CD4-positive, alpha-beta T cell (primary cell): Measurements from ENCODE around the gene NLRP5. TPM values are rescaled to one million over a fixed set of nuclear protein-coding genes. Genes with fewer than 3 reads are reported as not detected.

Experiments used
- ATAC-seq: fragments of 200-7000 bp; cut with Tn5 transposase; one replicate; pipeline ENCODE4 v1.10.0; 2022; ENCODE audit warnings: mild to moderate bottlenecking; ENCODE audit not compliant: poor library complexity
- CTCF ChIA-PET: fragments of 350-600 bp; sonication (Branson Sonifier 250); formaldehyde crosslinking; loops from one replicate; lab custom pipeline; 2021; ENCODE audit warnings: antibody characterized with exemption, inconsistent platforms; lab: Charles Lee
- POLR2A ChIA-PET: fragments of 350-600 bp; sonication (Branson Sonifier 250); formaldehyde crosslinking; loops from one replicate; lab custom pipeline; 2021; ENCODE audit warnings: antibody characterized with exemption, inconsistent platforms; lab: Charles Lee
- DNase-seq, 14 experiments: peaks; one replicate each; pipeline ENCODE4 v3.0.0-alpha.2; 2013 to 2020; ENCODE audit warnings: mixed read lengths in 2 of 14
- H3K27ac ChIP-seq, 2 donors: one replicate each; pipeline versions ENCODE4 v1.5.1 to v1.7.0; 2013; ENCODE audit warnings: low read length in 2 of 2, low read depth in 1 of 2, mild to moderate bottlenecking in 1 of 2
- H3K27me3 ChIP-seq, 2 experiments: 1 replicate in 1 of 2; 2 replicates in 1 of 2; pipeline versions ENCODE4 v1.6.1 to v1.7.0; 2013; ENCODE audit warnings: low read length in 2 of 2, control low read depth in 1 of 2, mild to moderate bottlenecking in 1 of 2, moderate library complexity in 1 of 2; ENCODE audit not compliant: insufficient read depth in 2 of 2, control insufficient read depth in 1 of 2
- H3K36me3 ChIP-seq: one replicate; pipeline ENCODE4 v1.6.1; 2013; ENCODE audit warnings: low read length, control low read depth; ENCODE audit not compliant: insufficient read depth
- H3K4me1 ChIP-seq: one replicate; pipeline ENCODE4 v1.6.1; 2013; ENCODE audit warnings: low read length, control low read depth; ENCODE audit not compliant: insufficient read depth
- H3K4me3 ChIP-seq: one replicate; pipeline ENCODE4 v1.5.1; 2013; ENCODE audit warnings: mild to moderate bottlenecking, low read length, moderate library complexity
- H3K9me3 ChIP-seq, 2 experiments: 1 replicate in 1 of 2; 2 replicates in 1 of 2; pipeline versions ENCODE4 v1.6.1 to v1.7.0; 2013; ENCODE audit warnings: low read length in 2 of 2, mild to moderate bottlenecking in 2 of 2, control low read depth in 1 of 2, moderate library complexity in 1 of 2; ENCODE audit not compliant: control insufficient read depth in 1 of 2, insufficient read depth in 1 of 2
- H3K27ac Mint-ChIP-seq: one replicate; pipeline ENCODE4 v1.8.0; 2020; ENCODE audit warnings: mixed read lengths
- H3K27me3 Mint-ChIP-seq: one replicate; pipeline ENCODE4 v1.8.0; 2021; ENCODE audit warnings: mixed read lengths
- H3K36me3 Mint-ChIP-seq: one replicate; pipeline ENCODE4 v1.8.0; 2021; ENCODE audit warnings: low read depth, mixed read lengths
- H3K4me1 Mint-ChIP-seq: one replicate; pipeline ENCODE4 v1.8.0; 2021; ENCODE audit warnings: low read depth, mixed read lengths
- H3K4me3 Mint-ChIP-seq: one replicate; pipeline ENCODE4 v1.8.0; 2020; ENCODE audit warnings: mild to moderate bottlenecking, mixed read lengths
- H3K9me3 Mint-ChIP-seq: one replicate; pipeline ENCODE4 v1.8.0; 2020; ENCODE audit warnings: mixed read lengths
- CTCF ChIP-seq: fragments of 200-600 bp; IDR thresholded peaks from one replicate; pipeline ENCODE4 v1.8.0; 2022; ENCODE audit warnings: antibody characterized with exemption, mild to moderate bottlenecking
- intact Hi-C, 2 experiments: fragments of 100-400 bp; cut with DNase I in 1 of 2; cut with micrococcal nuclease in 1 of 2; formaldehyde crosslinking; loops; one replicate each; pipeline versions ENCODE4 v1.15.1 to v1.9.0; 2023 to 2025; cut with DNase I, micrococcal nuclease
- total RNA-seq, 174 experiments: library from RNA in 2 of 174; stranded (reverse) in 2 of 174; gene quantifications; one replicate each; pipeline ENCODE4 v1.2.3 and lab custom pipeline; 2021 to 2026

Gene NLRP5
- total RNA-seq, 2 experiments from 2014 or later: not detected

- ChIA-PET POLR2A (no interaction called here), CTCF (no interaction called here)
- peaks cover 49% of the 10 kb centered on the region for H3K36me3 Mint-ChIP-seq
- Histone ChIP-seq H3K36me3 (peaks cover 19% of the 10 kb centered on the region), H3K27me3 (no peaks in the 10 kb centered on the region), H3K9me3 (no peaks in the 10 kb centered on the region), H3K4me3 (no peak overlapping the region), H3K27ac (no peak overlapping the region), H3K4me1 (peaks cover 5% of the 10 kb centered on the region)
- H3K27me3 Mint-ChIP-seq: no peaks in the 10 kb centered on the region
- no peaks in the 10 kb centered on the region for H3K9me3 Mint-ChIP-seq
- no peak for DNase-seq
- H3K4me1 Mint-ChIP-seq: peaks cover 6% of the 10 kb centered on the region
- intact Hi-C loops: no loop called here
- no peak overlapping the region for H3K4me3 Mint-ChIP-seq
- H3K27ac Mint-ChIP-seq: no peak overlapping the region
- no peak for ATAC-seq
- TF ChIP-seq CTCF: no peak
Measured at GRCh38 chr19:56092685-56093631, 106.4 kb downstream of the NLRP5 start.

GRCh38 chr19:56094449-56094848 lies 107.9 kb downstream of the NLRP5 start:
- H3K27ac Mint-ChIP-seq: no peak overlapping the region
- no peaks in the 10 kb centered on the region for H3K27me3 Mint-ChIP-seq
- H3K9me3 Mint-ChIP-seq: no peaks in the 10 kb centered on the region
- ATAC-seq (no peak), DNase-seq (no peak)
- H3K9me3 ChIP-seq: no peaks in the 10 kb centered on the region
- H3K4me3 Mint-ChIP-seq: no peak overlapping the region
- ChIA-PET POLR2A (no interaction called here), CTCF (no interaction called here)
- intact Hi-C loops: no loop called here
- peaks cover 44% of the 10 kb centered on the region for H3K36me3 Mint-ChIP-seq
- peaks cover 6% of the 10 kb centered on the region for H3K4me1 Mint-ChIP-seq
- H3K27me3 ChIP-seq: no peaks in the 10 kb centered on the region
- H3K4me3 ChIP-seq: no peak overlapping the region
- no peak overlapping the region for H3K27ac ChIP-seq
- peaks cover 5% of the 10 kb centered on the region for H3K4me1 ChIP-seq
- no peak for TF ChIP-seq CTCF
- H3K36me3 ChIP-seq: peaks cover 16% of the 10 kb centered on the region

DNA sequence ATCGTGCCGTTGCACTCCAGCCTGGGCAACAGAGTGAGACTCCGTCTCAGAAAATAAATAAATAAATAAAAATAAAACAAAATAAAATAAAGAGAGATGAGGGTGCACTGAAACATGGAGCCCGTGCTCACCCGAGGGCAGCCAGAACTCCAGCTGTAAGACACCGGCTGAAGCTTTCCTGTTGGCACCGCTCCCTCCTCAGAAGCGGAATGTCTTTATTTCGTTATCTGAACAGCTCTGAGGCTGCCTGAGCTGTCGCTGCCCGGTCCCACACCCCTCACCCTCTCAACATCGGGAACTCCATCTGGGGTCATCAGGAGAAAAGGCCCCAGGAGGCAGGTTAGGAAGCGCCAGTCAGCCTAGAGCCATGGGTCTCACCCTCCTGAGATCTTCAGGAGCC lies 110.1 kb downstream of the NLRP5 start:
- peaks cover 6% of the 10 kb centered on the region for H3K4me1 Mint-ChIP-seq
- ChIA-PET POLR2A (no interaction called here), CTCF (no interaction called here)
- H3K4me3 ChIP-seq: no peak overlapping the region
- H3K36me3 ChIP-seq: peaks cover 15% of the 10 kb centered on the region
- H3K27me3 ChIP-seq: no peaks in the 10 kb centered on the region
- intact Hi-C loops: no loop called here
- no peaks in the 10 kb centered on the region for H3K4me1 ChIP-seq
- H3K9me3 Mint-ChIP-seq: no peaks in the 10 kb centered on the region
- H3K27ac Mint-ChIP-seq: no peak overlapping the region
- no peaks in the 10 kb centered on the region for H3K9me3 ChIP-seq
- H3K27ac ChIP-seq: no peak overlapping the region
- ATAC-seq: no peak
- no peak for DNase-seq
- TF ChIP-seq CTCF: no peak
- no peak overlapping the region for H3K4me3 Mint-ChIP-seq
- peaks cover 38% of the 10 kb centered on the region for H3K36me3 Mint-ChIP-seq
- H3K27me3 Mint-ChIP-seq: no peaks in the 10 kb centered on the region
